H1 (cell line): ENCODE measurements around the gene KCTD8. TPM values are rescaled to one million over a fixed set of nuclear protein-coding genes. Genes with fewer than 3 reads are reported as not detected.

ENCODE experiments used
- CTCF ChIA-PET: fragments of 300-600 bp; sonication (Branson Sonifier 250); formaldehyde crosslinking; loops from one replicate; lab custom pipeline; 2021; ENCODE audit not compliant: partially characterized antibody; lab: Charles Lee
- POLR2A ChIA-PET: fragments of 300-600 bp; sonication (Branson Sonifier 250); formaldehyde crosslinking; loops from one replicate; lab custom pipeline; 2021; ENCODE audit warnings: inconsistent platforms; ENCODE audit not compliant: partially characterized antibody; lab: Charles Lee
- DNase-seq, 2 experiments: peaks; one replicate each; pipeline versions ENCODE4 v3.0.0 to v3.0.0-alpha.2; 2010 to 2022; ENCODE audit warnings: low spot score in 2 of 2, low read depth in 1 of 2, mixed read lengths in 1 of 2
- FAIRE-seq: peaks from 2 replicates; lab custom pipeline; 2011; peaks lifted over from hg19 to GRCh38; lab: Jason Lieb, UNC
- H2AFZ ChIP-seq: 2 replicates; pipeline ENCODE4 v1.8.1; 2012; ENCODE audit warnings: low read length, inconsistent platforms
- H2AK5ac ChIP-seq: 2 replicates; pipeline ENCODE4 v1.6.1; 2013; ENCODE audit warnings: low read depth, low read length
- H2BK120ac ChIP-seq: replicated peaks from 2 replicates; pipeline ENCODE3; 2013; ENCODE audit warnings: low read depth, low read length, inconsistent platforms
- H2BK12ac ChIP-seq: 2 replicates; pipeline ENCODE4 v1.6.1; 2013; ENCODE audit warnings: low read depth, low read length
- H2BK15ac ChIP-seq: 2 replicates; pipeline ENCODE4 v1.6.1; 2013; ENCODE audit warnings: low read length
- H2BK20ac ChIP-seq: 2 replicates; pipeline ENCODE4 v1.6.1; 2013; ENCODE audit warnings: low read length
- H2BK5ac ChIP-seq: 2 replicates; pipeline ENCODE4 v1.6.1; 2013; ENCODE audit warnings: low read depth, low read length
- H3K14ac ChIP-seq: 2 replicates; pipeline ENCODE4 v1.6.1; 2013; ENCODE audit warnings: inconsistent platforms; ENCODE audit not compliant: insufficient read length
- H3K18ac ChIP-seq: 2 replicates; pipeline ENCODE4 v1.6.1; 2013; ENCODE audit warnings: low read length; ENCODE audit errors: extremely low read depth
- H3K23ac ChIP-seq: 2 replicates; pipeline ENCODE4 v1.6.1; 2013; ENCODE audit warnings: inconsistent platforms; ENCODE audit not compliant: insufficient read length
- H3K23me2 ChIP-seq: 2 replicates; pipeline ENCODE4 v1.6.1; 2013; ENCODE audit warnings: low read depth, low read length
- H3K27ac ChIP-seq: 2 replicates; pipeline ENCODE4 v1.6.1; 2011; ENCODE audit warnings: low read depth, low read length, inconsistent platforms
- H3K27me3 ChIP-seq, 4 experiments: replicated peaks in 1 of 4; 1 replicate in 1 of 4; 2 replicates in 3 of 4; pipeline versions ENCODE4 v1.6.1 to v1.8.1; 2011 to 2013; ENCODE audit warnings: low read length in 3 of 4, mild to moderate bottlenecking in 3 of 4, inconsistent platforms in 2 of 4, mixed read lengths in 2 of 4, moderate library complexity in 1 of 4; ENCODE audit not compliant: control insufficient read depth in 3 of 4, insufficient read depth in 3 of 4; ENCODE audit errors: extremely low read depth in 1 of 4
- H3K36me3 ChIP-seq, 4 experiments: 2 replicates each; pipeline versions ENCODE4 v1.6.1 to v1.8.1; 2011 to 2013; ENCODE audit warnings: mild to moderate bottlenecking in 4 of 4, low read length in 3 of 4, moderate library complexity in 2 of 4, control low read depth in 1 of 4, inconsistent platforms in 1 of 4; ENCODE audit not compliant: insufficient read depth in 4 of 4, control insufficient read depth in 2 of 4
- H3K4ac ChIP-seq: replicated peaks from 2 replicates; pipeline ENCODE3; 2013; ENCODE audit warnings: low read length, low read depth, mixed read lengths, inconsistent platforms; ENCODE audit not compliant: insufficient read length
- H3K4me1 ChIP-seq, 4 experiments: replicated peaks in 1 of 4; 1 replicate in 1 of 4; 2 replicates in 3 of 4; pipeline versions ENCODE4 v1.6.1 to v1.8.1; 2011 to 2013; ENCODE audit warnings: low read length in 3 of 4, inconsistent platforms in 2 of 4, mixed read lengths in 1 of 4; ENCODE audit not compliant: insufficient read depth in 4 of 4, control insufficient read depth in 3 of 4
- H3K4me2 ChIP-seq, 2 experiments: 2 replicates each; pipeline versions ENCODE4 v1.6.1 to v1.8.1; 2011 to 2013; ENCODE audit warnings: low read depth in 2 of 2, low read length in 2 of 2, control low read depth in 1 of 2, inconsistent platforms in 1 of 2, mild to moderate bottlenecking in 1 of 2; ENCODE audit not compliant: insufficient read depth in 1 of 2
- H3K4me3 ChIP-seq, 4 experiments: fragments of 200-600, 300-600 bp in 1 of 4; sonication (generic), shearing (Covaris generic), sonication (Bioruptor Twin) in 1 of 4; 2 replicates each; pipeline versions ENCODE4 v1.5.1 to v1.8.1; 2011 to 2016; ENCODE audit warnings: low read length in 4 of 4, low read depth in 3 of 4, control low read depth in 2 of 4, inconsistent platforms in 2 of 4, mild to moderate bottlenecking in 2 of 4, mixed read lengths in 1 of 4, moderate library complexity in 1 of 4; ENCODE audit not compliant: insufficient read depth in 2 of 4; ENCODE audit errors: extremely low read depth in 1 of 4
- H3K56ac ChIP-seq: replicated peaks from 2 replicates; pipeline ENCODE3; 2013; ENCODE audit warnings: low read depth, mild to moderate bottlenecking, mixed read lengths, low read length, inconsistent platforms; ENCODE audit not compliant: insufficient read length
- H3K79me1 ChIP-seq: 2 replicates; pipeline ENCODE4 v1.6.1; 2013; ENCODE audit warnings: low read depth, low read length, control low read depth
- H3K79me2 ChIP-seq, 2 experiments: 2 replicates each; pipeline versions ENCODE4 v1.6.1 to v1.8.1; 2012 to 2013; ENCODE audit warnings: low read length in 2 of 2, mild to moderate bottlenecking in 2 of 2, inconsistent platforms in 1 of 2; ENCODE audit not compliant: insufficient read depth in 2 of 2, control insufficient read depth in 1 of 2
- H3K9ac ChIP-seq, 4 experiments: replicated peaks in 1 of 4; 1 replicate in 1 of 4; 2 replicates in 3 of 4; pipeline versions ENCODE4 v1.6.1 to v1.8.1; 2011 to 2013; ENCODE audit warnings: low read depth in 3 of 4, low read length in 3 of 4, control low read depth in 2 of 4, mild to moderate bottlenecking in 2 of 4, moderate library complexity in 2 of 4, inconsistent platforms in 1 of 4; ENCODE audit errors: extremely low read depth in 1 of 4
- H3K9me3 ChIP-seq, 2 experiments: 2 replicates each; pipeline versions ENCODE4 v1.6.1 to v1.8.1; 2012 to 2013; ENCODE audit warnings: mild to moderate bottlenecking in 2 of 2, moderate library complexity in 2 of 2, control low read depth in 1 of 2, inconsistent platforms in 1 of 2, low read depth in 1 of 2, low read length in 1 of 2, mixed read lengths in 1 of 2; ENCODE audit not compliant: insufficient read depth in 2 of 2
- H4K20me1 ChIP-seq, 2 experiments: replicated peaks in 1 of 2; 2 replicates each; pipeline versions ENCODE3 to v1.8.1; 2011 to 2013; ENCODE audit warnings: inconsistent platforms in 2 of 2, low read length in 2 of 2, mild to moderate bottlenecking in 1 of 2; ENCODE audit not compliant: insufficient read depth in 2 of 2, control insufficient read depth in 1 of 2
- H4K5ac ChIP-seq: 2 replicates; pipeline ENCODE4 v1.6.1; 2013; ENCODE audit warnings: low read length, low read depth, mixed read lengths, inconsistent platforms; ENCODE audit not compliant: insufficient read length
- H4K8ac ChIP-seq: 2 replicates; pipeline ENCODE4 v1.8.0; 2013; ENCODE audit warnings: mild to moderate bottlenecking, moderate library complexity, low read length, inconsistent platforms; ENCODE audit not compliant: insufficient read depth; ENCODE audit errors: extremely low read depth
- H4K91ac ChIP-seq: replicated peaks from 2 replicates; pipeline ENCODE3; 2013; ENCODE audit warnings: low read length, mixed read lengths, inconsistent platforms; ENCODE audit not compliant: insufficient read length
- CEBPB ChIP-seq: IDR thresholded peaks from 2 replicates; pipeline ENCODE4 v1.6.1; 2012; ENCODE audit warnings: low read depth, low read length
- CHD1 ChIP-seq: IDR thresholded peaks from 2 replicates; pipeline ENCODE4 v1.6.1; 2012; ENCODE audit warnings: low read depth, low read length, improper control_type of control experiment
- EZH2 ChIP-seq: fragments of 200-600 bp; sonication (generic); IDR thresholded peaks from 2 replicates; pipeline ENCODE4 v1.7.1; 2012; ENCODE audit warnings: low read depth, mild to moderate bottlenecking, moderate library complexity, low read length, inconsistent platforms; ENCODE audit not compliant: severe bottlenecking
- HDAC6 ChIP-seq: IDR thresholded peaks from one replicate; pipeline ENCODE4 v1.7.1; 2012; ENCODE audit warnings: low read depth, mild to moderate bottlenecking, inconsistent platforms, low read length, moderate library complexity
- MAFK ChIP-seq: IDR thresholded peaks from 2 replicates; pipeline ENCODE4 v1.6.1; 2012; ENCODE audit warnings: low read depth, mild to moderate bottlenecking, improper control_type of control experiment, low read length
- RXRA ChIP-seq: IDR thresholded peaks from 2 replicates; pipeline ENCODE4 v1.6.1; 2011; ENCODE audit warnings: low read depth, mild to moderate bottlenecking, low read length, moderate library complexity; ENCODE audit not compliant: insufficient read depth
- SAP30 ChIP-seq: fragments of 300-600 bp; sonication (generic); IDR thresholded peaks from 2 replicates; pipeline ENCODE4 v1.7.1; 2012; ENCODE audit warnings: low read length, moderate library complexity, mild to moderate bottlenecking, inconsistent platforms; ENCODE audit not compliant: insufficient read depth, insufficient replicate concordance
- SIX5 ChIP-seq: IDR thresholded peaks from 2 replicates; pipeline ENCODE4 v1.6.1; 2011; ENCODE audit warnings: mild to moderate bottlenecking, low read depth, low read length
- TEAD4 ChIP-seq: IDR thresholded peaks from 2 replicates; pipeline ENCODE4 v1.6.1; 2012; ENCODE audit warnings: low read depth, low read length, inconsistent platforms, mixed read lengths
- YY1 ChIP-seq: IDR thresholded peaks from 2 replicates; pipeline ENCODE4 v1.6.1; 2011; ENCODE audit warnings: low read depth, mild to moderate bottlenecking, low read length
- WGBS, 2 experiments: shearing (Covaris generic) in 1 of 2; methylation state at CpG; one replicate each; pipeline versions ENCODE4 v1.1.6 to v1.1.7; 2013 to 2015; ENCODE audit warnings: low lambda C conversion rate in 2 of 2, mixed read lengths in 2 of 2, inconsistent platforms in 1 of 2, low coverage in 1 of 2, missing lambda C conversion rate in 1 of 2; ENCODE audit not compliant: insufficient replicate concordance in 2 of 2, insufficient coverage in 1 of 2, insufficient read length in 1 of 2; ENCODE audit errors: extremely low coverage in 1 of 2, missing lambda C conversion rate in 1 of 2; 5-methylcytosine and 5-hydroxymethylcytosine counted together
- polyA plus RNA-seq, 7 experiments: library from polyadenylated mRNA; depleted of rRNA in 3 of 7; stranded (reverse) in 5 of 7; unstranded in 2 of 7; fragments of >200 nt in 5 of 7; fragments of 200-250 nt in 2 of 7; gene quantifications; 1 replicate in 5 of 7; 2 replicates in 1 of 7; 4 replicates in 1 of 7; pipeline versions ENCODE4 v1.2.1 to v1.2.3, GENCODE V29; 2011 to 2013; ENCODE audit warnings: missing spikeins in 2 of 7, mixed read lengths in 2 of 7
- total RNA-seq: library from RNA; stranded (reverse); fragmentation: NEBNext Ultra II Directional; extraction: Animal tissue kit (Norgen Biotek cat#: 25700); gene quantifications from 2 replicates; pipeline ENCODE4 v1.2.1, GENCODE V29; 2021
- TF ChIP-seq, protein P1 (sequence below): IDR thresholded peaks from 2 replicates; pipeline ENCODE4 v1.6.1; 2011; ENCODE audit warnings: low read depth, mild to moderate bottlenecking, low read length; ENCODE audit not compliant: insufficient read depth

Gene KCTD8
- total and polyA plus RNA-seq, 2 of the 8 experiments (the other 6 are each of a cell fraction or from before 2014, with no cell fraction given), result 2.9 to 3.7 TPM

DNA sequence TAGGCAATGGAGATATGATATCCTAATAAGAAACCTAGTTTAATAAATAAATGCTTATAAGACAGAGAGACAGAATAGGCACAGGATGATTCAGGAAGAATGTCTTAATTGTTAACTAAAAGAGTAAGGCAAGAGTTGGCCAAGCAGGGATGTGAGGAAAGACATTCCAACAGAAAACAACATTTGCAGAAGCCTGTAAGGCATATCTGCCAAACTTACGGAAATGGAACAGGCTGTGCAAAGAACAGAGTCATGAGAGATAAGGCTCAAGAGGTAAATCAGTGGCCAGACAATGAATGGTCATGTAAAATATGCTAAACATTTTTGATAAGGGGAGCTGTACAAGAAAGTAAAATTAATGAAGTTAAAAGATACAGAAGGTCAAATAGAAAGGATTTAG is 134.9 kb downstream of the KCTD8 start:
- H3K56ac ChIP-seq, result no peak overlapping the region
- 96% methylated on average over 1 of the region's 1 CpG; no CpG with 5 or more reads in 1 of the 2 experiments for WGBS, 2 experiments
- no peak overlapping the region for H3K27ac ChIP-seq
- H3K4me2 ChIP-seq, result no peak overlapping the region
- H2BK20ac ChIP-seq, result no peak overlapping the region
- no peak overlapping the region for H4K91ac ChIP-seq
- no peak overlapping the region for H2BK12ac ChIP-seq
- ChIA-PET CTCF (no interaction called here), POLR2A (no interaction called here)
- H2BK120ac ChIP-seq, result no peak overlapping the region
- FAIRE-seq (no peak), DNase-seq (no peak)
- H2BK15ac ChIP-seq, result no peak overlapping the region
- TF ChIP-seq SAP30, result no peak
- no peak for TF ChIP-seq TEAD4
- no peak for TF ChIP-seq EZH2
- no peak for TF ChIP-seq SIX5
- TF ChIP-seq YY1, result no peak
- no peak for TF ChIP-seq MAFK
- no peak for TF ChIP-seq CHD1
- no peak for TF ChIP-seq HDAC6
- TF ChIP-seq RXRA, result no peak
- TF ChIP-seq CEBPB, result no peak
- TF ChIP-seq, protein P1, sequence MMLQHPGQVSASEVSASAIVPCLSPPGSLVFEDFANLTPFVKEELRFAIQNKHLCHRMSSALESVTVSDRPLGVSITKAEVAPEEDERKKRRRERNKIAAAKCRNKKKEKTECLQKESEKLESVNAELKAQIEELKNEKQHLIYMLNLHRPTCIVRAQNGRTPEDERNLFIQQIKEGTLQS, result no peak
- no peaks in the 10 kb centered on the region for H4K20me1 ChIP-seq
- no peak overlapping the region for H3K9ac ChIP-seq
- no peak overlapping the region for H3K23ac ChIP-seq
- no peak overlapping the region for H4K8ac ChIP-seq
- H3K4ac ChIP-seq, result no peak overlapping the region
- H3K4me3 ChIP-seq, result no peak overlapping the region
- no peak overlapping the region for H2BK5ac ChIP-seq
- H3K79me2 ChIP-seq, result no peaks in the 10 kb centered on the region
- H2AK5ac ChIP-seq, result no peak overlapping the region
- no peak overlapping the region for H3K18ac ChIP-seq
- no peaks in the 10 kb centered on the region for H3K23me2 ChIP-seq
- no peak overlapping the region for H2AFZ ChIP-seq
- no peaks in the 10 kb centered on the region for H3K36me3 ChIP-seq
- no peak overlapping the region for H3K14ac ChIP-seq
- H3K79me1 ChIP-seq, result no peaks in the 10 kb centered on the region
- H4K5ac ChIP-seq, result no peak overlapping the region
- H3K27me3 ChIP-seq, result no peaks in the 10 kb centered on the region
- H3K4me1 ChIP-seq, result no peaks in the 10 kb centered on the region
- H3K9me3 ChIP-seq, result no peaks in the 10 kb centered on the region; a peak in 1 of 4 replicates
